Astrocyte of the spinal cord (primary cell): ENCODE results near the gene RAPGEF5.

ENCODE experiments used
- DNase-seq: peaks from one replicate; pipeline ENCODE4 v3.0.0; 2011; ENCODE audit warnings: low read depth, low spot score
- H3K4me3 ChIP-seq: 2 replicates; pipeline ENCODE4 v1.5.1; 2011; ENCODE audit warnings: low read depth, mild to moderate bottlenecking, low read length, moderate library complexity
- CTCF ChIP-seq: IDR thresholded peaks from 2 replicates; pipeline ENCODE4 v1.5.1; 2012; ENCODE audit warnings: low read depth, mild to moderate bottlenecking, low read length, inconsistent platforms
- in situ Hi-C: cut with HindIII; loops from 2 replicates; pipeline ENCODE4 v1.10.0; 2017; ENCODE audit warnings: low sequenced_read_pairs

The RAPGEF5 gene

GRCh38 chr7:22194658-22195273, 162.2 kb downstream of the RAPGEF5 start:
- DNase-seq: no peak
- TF ChIP-seq CTCF: no peak
- in situ Hi-C loops: no loop called here
- no peak overlapping the region for H3K4me3 ChIP-seq

GRCh38 chr7:22193450-22193983, 163.4 kb downstream of the RAPGEF5 start:
- peak overlapping the region; percentile 30 for H3K4me3 ChIP-seq
- in situ Hi-C loops: no loop called here
- peak; percentile 47 for DNase-seq
- TF ChIP-seq CTCF: no peak

DNA sequence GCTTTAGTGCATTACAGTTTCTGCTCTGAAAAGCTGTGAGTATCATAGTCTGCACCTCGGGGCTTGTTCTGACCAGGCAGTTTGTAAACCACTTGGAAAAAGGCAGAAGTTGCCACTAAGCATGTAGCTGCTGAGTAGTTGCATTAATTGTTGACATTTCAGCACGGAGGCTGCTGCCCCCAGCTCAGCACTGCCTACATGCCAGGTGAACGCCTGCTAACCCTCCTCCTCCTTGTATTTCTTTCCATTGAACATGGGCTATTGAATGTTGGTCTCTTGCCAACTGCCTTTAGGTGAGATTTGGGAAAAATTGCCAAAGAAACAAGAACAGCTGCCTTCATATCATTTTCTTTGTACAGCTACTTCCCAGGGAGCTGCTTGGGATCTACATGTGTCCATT, 164.2 kb downstream of the RAPGEF5 start:
- DNase-seq: no peak
- in situ Hi-C loops: no loop called here
- TF ChIP-seq CTCF: no peak
- no peak overlapping the region for H3K4me3 ChIP-seq

DNA sequence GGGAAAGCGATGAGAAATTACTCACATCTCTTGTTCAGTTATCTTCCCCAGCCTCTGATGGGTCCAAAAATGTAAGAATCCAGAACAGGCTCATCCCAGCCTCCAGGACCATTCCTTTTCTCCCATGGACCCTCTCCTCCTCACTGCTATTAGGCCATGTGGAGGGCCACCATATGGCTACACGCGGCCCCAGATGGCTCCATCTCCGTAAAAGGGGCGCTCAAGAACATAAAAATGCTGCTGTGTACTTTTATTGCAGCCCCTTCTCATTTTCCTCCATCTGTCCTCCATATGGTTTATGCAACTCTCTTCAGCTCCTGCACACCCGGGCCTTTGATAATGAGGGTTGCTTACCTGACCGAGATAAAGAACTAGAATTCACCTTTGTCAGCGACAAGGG, 166.2 kb downstream of the RAPGEF5 start:
- no peak for TF ChIP-seq CTCF
- H3K4me3 ChIP-seq: no peak overlapping the region
- in situ Hi-C loops: no loop called here
- DNase-seq: no peak

GRCh38 chr7:22189741-22190140, 167.2 kb downstream of the RAPGEF5 start:
- in situ Hi-C loops: no loop called here
- TF ChIP-seq CTCF: no peak
- H3K4me3 ChIP-seq: no peak overlapping the region
- DNase-seq: no peak

- H3K4me3 ChIP-seq: no peak overlapping the region
- in situ Hi-C loops: no loop called here
- TF ChIP-seq CTCF: no peak
- no peak for DNase-seq
Measured at GRCh38 chr7:22189230-22189629, 167.7 kb downstream of the RAPGEF5 start.
